HCT116 (cell line): ENCODE data around the gene FCER2. TPM values are rescaled to one million over a fixed set of nuclear protein-coding genes. Genes with fewer than 3 reads are reported as not detected.

Experiments
- ATAC-seq: fragments of 200-7000 bp; cut with Tn5 transposase; 2 replicates; pipeline ENCODE4 v1.9.1; 2020; ENCODE audit warnings: mild to moderate bottlenecking, moderate library complexity
- BruUV-seq: library from RNA; stranded (reverse); fragments of 400-500 nt; replicated peaks from 2 replicates; lab custom pipeline; 2021; lab: Mats Ljungman, UMichigan
- CTCF ChIA-PET: fragments of 300-600 bp; sonication (Branson Sonifier 250); formaldehyde crosslinking; loops from one replicate; lab custom pipeline; 2021; ENCODE audit warnings: antibody characterized with exemption; lab: Charles Lee
- POLR2A ChIA-PET: fragments of 300-600, 350-600 bp; sonication (Branson Sonifier 250); formaldehyde crosslinking; loops from one replicate; lab custom pipeline; 2021; ENCODE audit warnings: antibody characterized with exemption; lab: Charles Lee
- RAD21 ChIA-PET, 2 experiments: fragments of 300-600 bp; sonication (Branson Sonifier 250); formaldehyde crosslinking; loops; one replicate each; lab custom pipeline; 2023; ENCODE audit warnings: low total read pairs in 2 of 2; ENCODE audit not compliant: uncharacterized antibody in 2 of 2, unreplicated experiment in 2 of 2, low non-redundant PET in 1 of 2; lab: Charles Lee
- DNase-seq: peaks from one replicate; pipeline ENCODE4 v3.0.0-alpha.2; 2010; ENCODE audit warnings: low read depth, low spot score
- H2AFZ ChIP-seq: fragments of 200-600 bp; shearing (Covaris generic), sonication (generic); 2 replicates; pipeline ENCODE4 v1.6.1; 2017; ENCODE audit warnings: low read depth, mixed run types, mixed read lengths, antibody characterized with exemption, low read length; ENCODE audit not compliant: poor library complexity, severe bottlenecking
- H3K27ac ChIP-seq: 2 replicates; pipeline ENCODE4 v1.5.1; 2012; ENCODE audit warnings: low read depth, low read length
- H3K27me3 ChIP-seq: fragments of 200-600 bp; sonication (generic); 2 replicates; pipeline ENCODE4 v1.6.1; 2016; ENCODE audit warnings: mixed run types, low read length, mixed read lengths; ENCODE audit not compliant: insufficient read depth
- H3K36me3 ChIP-seq, 2 experiments: fragments of 200-500 bp in 1 of 2; fragments of 200-600 bp in 1 of 2; sonication (Bioruptor generic) in 1 of 2; sonication (generic) in 1 of 2; 2 replicates each; pipeline versions ENCODE4 v1.5.1 to v1.6.1; 2014 to 2016; ENCODE audit warnings: low read length in 2 of 2, inconsistent platforms in 1 of 2, mixed read lengths in 1 of 2, mixed run types in 1 of 2; ENCODE audit not compliant: insufficient read depth in 2 of 2, control insufficient read depth in 1 of 2
- H3K4me1 ChIP-seq, 2 experiments: fragments of 200-600 bp in 1 of 2; sonication (generic) in 1 of 2; 2 replicates each; pipeline versions ENCODE4 v1.5.1 to v1.6.1; 2012 to 2017; ENCODE audit warnings: low read length in 2 of 2, inconsistent platforms in 1 of 2, mild to moderate bottlenecking in 1 of 2, mixed read lengths in 1 of 2, mixed run types in 1 of 2, moderate library complexity in 1 of 2; ENCODE audit not compliant: insufficient read depth in 2 of 2, control insufficient read depth in 1 of 2
- H3K4me2 ChIP-seq: fragments of 200-600 bp; sonication (generic); 2 replicates; pipeline ENCODE4 v1.6.1; 2017; ENCODE audit warnings: mixed run types, low read length, mixed read lengths
- H3K4me3 ChIP-seq, 2 experiments: fragments of 200-600 bp in 1 of 2; sonication (generic) in 1 of 2; replicated peaks in 1 of 2; 2 replicates each; pipeline ENCODE4 v1.5.1; 2011 to 2016; ENCODE audit warnings: low read length in 2 of 2, control low read depth in 1 of 2, low read depth in 1 of 2, mild to moderate bottlenecking in 1 of 2, mixed read lengths in 1 of 2, mixed run types in 1 of 2
- H3K79me2 ChIP-seq: fragments of 200-600 bp; sonication (generic); 2 replicates; pipeline ENCODE4 v1.6.1; 2017; ENCODE audit warnings: mild to moderate bottlenecking, mixed run types, low read length, moderate library complexity, mixed read lengths; ENCODE audit not compliant: insufficient read depth
- H3K9ac ChIP-seq: fragments of 200-600 bp; sonication (generic); 2 replicates; pipeline ENCODE4 v1.6.1; 2016; ENCODE audit warnings: low read length, mixed read lengths
- H3K9me2 ChIP-seq: fragments of 200-600 bp; sonication (generic), shearing (Covaris generic); 2 replicates; pipeline ENCODE4 v1.6.1; 2017; ENCODE audit warnings: mixed run types, mild to moderate bottlenecking, moderate library complexity; ENCODE audit not compliant: insufficient read depth
- H3K9me3 ChIP-seq, 2 experiments: fragments of 200-500 bp in 1 of 2; fragments of 200-600 bp in 1 of 2; sonication (Bioruptor generic) in 1 of 2; sonication (generic) in 1 of 2; 2 replicates each; pipeline ENCODE4 v1.6.1; 2014 to 2017; ENCODE audit warnings: low read length in 2 of 2, mixed read lengths in 2 of 2, inconsistent platforms in 1 of 2, low read depth in 1 of 2, mild to moderate bottlenecking in 1 of 2, mixed run types in 1 of 2, moderate library complexity in 1 of 2; ENCODE audit not compliant: control insufficient read depth in 1 of 2, insufficient read depth in 1 of 2
- H4K20me1 ChIP-seq: fragments of 200-600 bp; sonication (generic), shearing (Covaris generic); 2 replicates; pipeline ENCODE4 v1.6.1; 2017; ENCODE audit warnings: mixed run types, mild to moderate bottlenecking, moderate library complexity; ENCODE audit not compliant: insufficient read depth
- CBX3 ChIP-seq: IDR thresholded peaks from 2 replicates; pipeline ENCODE4 v1.6.1; 2012; ENCODE audit warnings: low read depth
- EGR1 ChIP-seq: IDR thresholded peaks from 2 replicates; pipeline ENCODE4 v1.6.1; 2012; ENCODE audit warnings: low read depth
- ELF1 ChIP-seq: IDR thresholded peaks from 2 replicates; pipeline ENCODE4 v1.6.1; 2012; ENCODE audit warnings: low read depth, borderline replicate concordance
- EZH2 ChIP-seq: fragments of 200-600 bp; sonication (generic); IDR thresholded peaks from 2 replicates; pipeline ENCODE4 v1.6.1; 2017; ENCODE audit warnings: antibody characterized with exemption, mixed run types
- FOSL1 ChIP-seq: IDR thresholded peaks from 2 replicates; pipeline ENCODE4 v1.6.1; 2012; ENCODE audit warnings: low read depth
- POLR2AphosphoS5 ChIP-seq: IDR thresholded peaks from 2 replicates; pipeline ENCODE4 v1.6.1; 2011; ENCODE audit warnings: mild to moderate bottlenecking, low read depth, low read length, moderate library complexity
- TCF7L2 ChIP-seq: IDR thresholded peaks from 2 replicates; pipeline ENCODE4 v1.7.0; 2011; ENCODE audit warnings: borderline replicate concordance, inconsistent platforms; ENCODE audit not compliant: insufficient read depth, insufficient read length; ENCODE audit errors: extremely low read depth
- ZFX ChIP-seq: fragments of 450-650 bp; IDR thresholded peaks from 2 replicates; pipeline ENCODE4 v1.6.1; 2017
- ZNF274 ChIP-seq: fragments of 200-500 bp; sonication (Bioruptor generic); IDR thresholded peaks from 2 replicates; pipeline ENCODE4 v1.6.1; 2014; ENCODE audit warnings: mild to moderate bottlenecking, low read depth, low read length, inconsistent platforms
- intact Hi-C: fragments of 100-400 bp; cut with micrococcal nuclease; formaldehyde crosslinking; loops from 2 replicates; pipeline ENCODE4 v1.10.0; 2022
- total RNA-seq: library from RNA; stranded (reverse); gene quantifications from one replicate; pipeline ENCODE4 v1.2.1, GENCODE V29; 2021; ENCODE audit not compliant: unreplicated experiment
- TF ChIP-seq, protein P1 (sequence below): IDR thresholded peaks from 2 replicates; pipeline ENCODE4 v1.6.1; 2012; ENCODE audit warnings: low read depth
- TF ChIP-seq, protein P2 (sequence below): IDR thresholded peaks from 2 replicates; pipeline ENCODE4 v1.6.1; 2012

Gene FCER2
- total RNA-seq, 1 experiment from 2014 or later: 0.20 TPM

DNA sequence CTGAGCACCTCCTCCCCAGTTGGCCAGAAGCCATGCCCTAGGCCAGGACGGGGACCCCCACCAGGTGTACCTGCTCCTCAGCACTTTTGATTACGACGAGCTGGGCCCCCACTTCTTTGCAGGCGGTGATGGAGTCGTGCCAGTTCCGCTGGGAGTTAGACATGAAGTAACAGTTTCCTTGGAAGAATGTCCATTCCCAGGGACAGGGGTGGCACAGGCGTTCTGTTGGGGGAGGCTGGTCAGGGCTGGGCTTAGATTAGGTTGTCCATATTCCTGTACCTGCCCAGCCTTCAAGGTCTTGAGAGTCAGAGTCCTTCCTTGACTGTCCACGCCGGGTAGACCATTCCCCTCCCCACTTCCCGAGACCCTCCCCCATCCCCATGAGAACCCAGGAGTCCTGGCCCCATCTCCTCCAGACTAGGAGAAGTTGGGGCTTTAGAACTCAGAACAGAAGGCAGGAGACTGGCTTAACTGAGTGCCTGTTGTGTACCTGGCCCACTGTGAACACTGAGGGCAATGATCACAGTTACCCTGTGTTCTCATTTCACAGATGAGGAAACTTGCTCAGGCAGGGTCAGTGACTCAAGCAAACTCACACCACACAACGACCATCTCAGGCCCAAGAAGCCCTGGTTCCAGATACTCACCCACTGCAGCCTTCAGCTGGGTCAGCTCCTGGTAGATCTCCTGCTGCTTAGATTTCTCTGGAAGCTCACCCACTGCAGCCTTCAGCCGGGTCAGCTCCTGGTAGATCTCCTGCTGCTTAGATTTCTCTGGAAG, 43.1 kb upstream of the FCER2 start:
- Histone ChIP-seq H3K4me1 (no peaks in the 10 kb centered on the region), H2AFZ (no peak overlapping the region), H3K4me3 (no peak overlapping the region), H3K79me2 (no peaks in the 10 kb centered on the region), H4K20me1 (no peaks in the 10 kb centered on the region), H3K9ac (no peak overlapping the region), H3K9me3 (no peaks in the 10 kb centered on the region), H3K36me3 (no peaks in the 10 kb centered on the region), H3K27ac (no peak overlapping the region), H3K4me2 (no peak overlapping the region), H3K27me3 (peaks cover 13% of the 10 kb centered on the region), H3K9me2 (no peaks in the 10 kb centered on the region)
- intact Hi-C loops: no loop called here
- no peak for TF ChIP-seq ZNF274
- TF ChIP-seq CBX3: no peak
- TF ChIP-seq ZFX: no peak
- TF ChIP-seq, protein P1, sequence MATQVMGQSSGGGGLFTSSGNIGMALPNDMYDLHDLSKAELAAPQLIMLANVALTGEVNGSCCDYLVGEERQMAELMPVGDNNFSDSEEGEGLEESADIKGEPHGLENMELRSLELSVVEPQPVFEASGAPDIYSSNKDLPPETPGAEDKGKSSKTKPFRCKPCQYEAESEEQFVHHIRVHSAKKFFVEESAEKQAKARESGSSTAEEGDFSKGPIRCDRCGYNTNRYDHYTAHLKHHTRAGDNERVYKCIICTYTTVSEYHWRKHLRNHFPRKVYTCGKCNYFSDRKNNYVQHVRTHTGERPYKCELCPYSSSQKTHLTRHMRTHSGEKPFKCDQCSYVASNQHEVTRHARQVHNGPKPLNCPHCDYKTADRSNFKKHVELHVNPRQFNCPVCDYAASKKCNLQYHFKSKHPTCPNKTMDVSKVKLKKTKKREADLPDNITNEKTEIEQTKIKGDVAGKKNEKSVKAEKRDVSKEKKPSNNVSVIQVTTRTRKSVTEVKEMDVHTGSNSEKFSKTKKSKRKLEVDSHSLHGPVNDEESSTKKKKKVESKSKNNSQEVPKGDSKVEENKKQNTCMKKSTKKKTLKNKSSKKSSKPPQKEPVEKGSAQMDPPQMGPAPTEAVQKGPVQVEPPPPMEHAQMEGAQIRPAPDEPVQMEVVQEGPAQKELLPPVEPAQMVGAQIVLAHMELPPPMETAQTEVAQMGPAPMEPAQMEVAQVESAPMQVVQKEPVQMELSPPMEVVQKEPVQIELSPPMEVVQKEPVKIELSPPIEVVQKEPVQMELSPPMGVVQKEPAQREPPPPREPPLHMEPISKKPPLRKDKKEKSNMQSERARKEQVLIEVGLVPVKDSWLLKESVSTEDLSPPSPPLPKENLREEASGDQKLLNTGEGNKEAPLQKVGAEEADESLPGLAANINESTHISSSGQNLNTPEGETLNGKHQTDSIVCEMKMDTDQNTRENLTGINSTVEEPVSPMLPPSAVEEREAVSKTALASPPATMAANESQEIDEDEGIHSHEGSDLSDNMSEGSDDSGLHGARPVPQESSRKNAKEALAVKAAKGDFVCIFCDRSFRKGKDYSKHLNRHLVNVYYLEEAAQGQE: no peak
- TF ChIP-seq EGR1: no peak
- TF ChIP-seq POLR2AphosphoS5: no peak
- TF ChIP-seq, protein P2, sequence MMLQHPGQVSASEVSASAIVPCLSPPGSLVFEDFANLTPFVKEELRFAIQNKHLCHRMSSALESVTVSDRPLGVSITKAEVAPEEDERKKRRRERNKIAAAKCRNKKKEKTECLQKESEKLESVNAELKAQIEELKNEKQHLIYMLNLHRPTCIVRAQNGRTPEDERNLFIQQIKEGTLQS: no peak
- no peak for TF ChIP-seq EZH2
- no peak for TF ChIP-seq ELF1
- TF ChIP-seq TCF7L2: no peak
- TF ChIP-seq FOSL1: no peak
- DNase-seq: no peak
- ChIA-PET RAD21 (interaction anchor here in 1 of 2 experiments (0.6 kb wide), 1 partner anchor 800 kb away, joined by 3 read pairs; no protein-coding TSS in a partner anchor), POLR2A (no interaction called here), CTCF (no interaction called here)
- no TSS peak for BruUV-seq
- no peak for ATAC-seq
